GM12878 (cell line): ENCODE data around the gene PELI2.

Experiments
- BACH1 ChIP-seq: fragments of 450-650 bp; IDR thresholded peaks from 2 replicates; pipeline ENCODE4 v1.6.1; 2017; ENCODE audit warnings: mild to moderate bottlenecking, borderline replicate concordance
- BHLHE40 ChIP-seq, 2 experiments: fragments of 450-650 bp in 1 of 2; IDR thresholded peaks; 2 replicates each; pipeline ENCODE4 v1.6.1; 2011 to 2017; ENCODE audit warnings: low read depth in 2 of 2, borderline replicate concordance in 1 of 2, improper control_type of control experiment in 1 of 2, low read length in 1 of 2, mild to moderate bottlenecking in 1 of 2
- CHD1 ChIP-seq: IDR thresholded peaks from 2 replicates; pipeline ENCODE4 v1.6.1; 2012; ENCODE audit warnings: low read depth, low read length, improper control_type of control experiment
- CHD2 ChIP-seq: IDR thresholded peaks from 2 replicates; pipeline ENCODE4 v1.6.1; 2011; ENCODE audit warnings: low read depth, low read length, improper control_type of control experiment, borderline replicate concordance
- HCFC1 ChIP-seq: fragments of 150-350 bp; IDR thresholded peaks from 2 replicates; pipeline ENCODE4 v1.6.1; 2014; ENCODE audit warnings: low read length
- RAD21 ChIP-seq: IDR thresholded peaks from 2 replicates; pipeline ENCODE4 v1.6.1; 2011; ENCODE audit warnings: mild to moderate bottlenecking, low read depth, low read length, moderate library complexity; ENCODE audit not compliant: insufficient read depth
- RB1 ChIP-seq: fragments of 450-650 bp; formaldehyde crosslinking; IDR thresholded peaks from 2 replicates; pipeline ENCODE4 v1.6.1; 2017; ENCODE audit warnings: mild to moderate bottlenecking, borderline replicate concordance
- ZBTB11 ChIP-seq: fragments of 450-650 bp; formaldehyde crosslinking; IDR thresholded peaks from 2 replicates; pipeline ENCODE4 v1.5.0; 2022; ENCODE audit warnings: mild to moderate bottlenecking, missing genetic modification characterization
- TF ChIP-seq, protein P1 (sequence below): fragments of 450-650 bp; IDR thresholded peaks from 2 replicates; pipeline ENCODE4 v1.6.1; 2018; ENCODE audit warnings: mild to moderate bottlenecking, low read depth, moderate library complexity; ENCODE audit not compliant: partially characterized antibody

- TF ChIP-seq RB1 (no peak), ZBTB11 (CRISPR knock-in tag) (no peak), RAD21 (no peak), BHLHE40 (IDR thresholded peaks at IDR 0.05; ENCODE audit: borderline replicate concordance in 1 of 2, low read depth in 2 of 2, low read length in 1 of 2) (no peak), HCFC1 (no peak), CHD2 (no peak), BACH1 (no peak), CHD1 (no peak)
- TF ChIP-seq, protein P1, sequence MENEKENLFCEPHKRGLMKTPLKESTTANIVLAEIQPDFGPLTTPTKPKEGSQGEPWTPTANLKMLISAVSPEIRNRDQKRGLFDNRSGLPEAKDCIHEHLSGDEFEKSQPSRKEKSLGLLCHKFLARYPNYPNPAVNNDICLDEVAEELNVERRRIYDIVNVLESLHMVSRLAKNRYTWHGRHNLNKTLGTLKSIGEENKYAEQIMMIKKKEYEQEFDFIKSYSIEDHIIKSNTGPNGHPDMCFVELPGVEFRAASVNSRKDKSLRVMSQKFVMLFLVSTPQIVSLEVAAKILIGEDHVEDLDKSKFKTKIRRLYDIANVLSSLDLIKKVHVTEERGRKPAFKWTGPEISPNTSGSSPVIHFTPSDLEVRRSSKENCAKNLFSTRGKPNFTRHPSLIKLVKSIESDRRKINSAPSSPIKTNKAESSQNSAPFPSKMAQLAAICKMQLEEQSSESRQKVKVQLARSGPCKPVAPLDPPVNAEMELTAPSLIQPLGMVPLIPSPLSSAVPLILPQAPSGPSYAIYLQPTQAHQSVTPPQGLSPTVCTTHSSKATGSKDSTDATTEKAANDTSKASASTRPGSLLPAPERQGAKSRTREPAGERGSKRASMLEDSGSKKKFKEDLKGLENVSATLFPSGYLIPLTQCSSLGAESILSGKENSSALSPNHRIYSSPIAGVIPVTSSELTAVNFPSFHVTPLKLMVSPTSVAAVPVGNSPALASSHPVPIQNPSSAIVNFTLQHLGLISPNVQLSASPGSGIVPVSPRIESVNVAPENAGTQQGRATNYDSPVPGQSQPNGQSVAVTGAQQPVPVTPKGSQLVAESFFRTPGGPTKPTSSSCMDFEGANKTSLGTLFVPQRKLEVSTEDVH: no peak
These were observed 30.0 kb downstream of the PELI2 start for GRCh38 chr14:56147986-56148901.
